Measurements from ENCODE around the gene CFAP45. TPM values are rescaled to one million over a fixed set of nuclear protein-coding genes. Genes with fewer than 3 reads are reported as not detected.

Gene CFAP45
- total and polyA plus RNA-seq, 2 experiments from 2014 or later: 0.43 TPM; not detected in 1

GRCh38 chr1:159860456-159860855 lies 39.5 kb downstream of the CFAP45 start:
- Histone ChIP-seq H3K4me3 (no peak overlapping the region), H2AFZ (no peak overlapping the region), H3K9me3 (ENCODE audit: low read depth) (no peaks in the 10 kb centered on the region), H3K27ac (peak overlapping the region; percentile 78), H4K20me1 (ENCODE audit: insufficient read depth, poor library complexity, severe bottlenecking) (no peaks in the 10 kb centered on the region), H3K36me3 (replicated peaks; ENCODE audit: insufficient read depth, low read depth) (no peaks in the 10 kb centered on the region), H3K79me2 (no peaks in the 10 kb centered on the region), H3K4me2 (no peak overlapping the region), H3K27me3 (no peaks in the 10 kb centered on the region), H3K4me1 (ENCODE audit: insufficient read depth) (peaks cover 12% of the 10 kb centered on the region), H3K9me2 (replicated peaks; ENCODE audit: insufficient read depth) (no peaks in the 10 kb centered on the region)
- DNase-seq (ENCODE audit: low spot score): no peak
- 43% methylated on average over 3 of the region's 3 CpGs for WGBS (ENCODE audit: low lambda C conversion rate, missing lambda C conversion rate)
- TF ChIP-seq EZH2 (IDR thresholded peaks at IDR 0.05; ENCODE audit: borderline replicate concordance) (no peak), EZH2phosphoT487 (IDR thresholded peaks at IDR 0.05; ENCODE audit: low read depth, severe bottlenecking, unreplicated experiment) (no peak)

GRCh38 chr1:159859767-159860322 lies 40.1 kb downstream of the CFAP45 start:
- no peaks in the 10 kb centered on the region for H4K20me1 ChIP-seq (ENCODE audit: insufficient read depth, poor library complexity, severe bottlenecking)
- H3K9me2 ChIP-seq (replicated peaks; ENCODE audit: insufficient read depth): no peaks in the 10 kb centered on the region
- peak; percentile 39 for DNase-seq (ENCODE audit: low spot score)
- no peaks in the 10 kb centered on the region for H3K27me3 ChIP-seq
- no peak overlapping the region for H3K4me3 ChIP-seq
- no peaks in the 10 kb centered on the region for H3K9me3 ChIP-seq (ENCODE audit: low read depth)
- H2AFZ ChIP-seq: no peak overlapping the region
- H3K79me2 ChIP-seq: no peaks in the 10 kb centered on the region
- H3K4me2 ChIP-seq: no peak overlapping the region
- TF ChIP-seq CTCF (IDR thresholded peaks at IDR 0.05; ENCODE audit: poor library complexity): no peak
- no peak for TF ChIP-seq EZH2phosphoT487 (IDR thresholded peaks at IDR 0.05; ENCODE audit: low read depth, severe bottlenecking, unreplicated experiment)
- TF ChIP-seq EZH2 (IDR thresholded peaks at IDR 0.05; ENCODE audit: borderline replicate concordance): no peak
- no peaks in the 10 kb centered on the region for H3K36me3 ChIP-seq (replicated peaks; ENCODE audit: insufficient read depth, low read depth)
- peak overlapping the region; percentile 78 for H3K27ac ChIP-seq
- peaks cover 12% of the 10 kb centered on the region for H3K4me1 ChIP-seq (ENCODE audit: insufficient read depth)
- WGBS (ENCODE audit: low lambda C conversion rate, missing lambda C conversion rate): 70% methylated on average over 7 of the region's 7 CpGs

GRCh38 chr1:159857889-159858288 lies 42.1 kb downstream of the CFAP45 start:
- Histone ChIP-seq H3K9me2 (replicated peaks; ENCODE audit: insufficient read depth) (no peaks in the 10 kb centered on the region), H3K27me3 (no peaks in the 10 kb centered on the region), H3K4me2 (no peak overlapping the region), H3K4me1 (ENCODE audit: insufficient read depth) (peaks cover 21% of the 10 kb centered on the region), H4K20me1 (ENCODE audit: insufficient read depth, poor library complexity, severe bottlenecking) (no peaks in the 10 kb centered on the region), H3K27ac (no peak overlapping the region), H2AFZ (no peak overlapping the region), H3K4me3 (no peak overlapping the region), H3K9me3 (ENCODE audit: low read depth) (no peaks in the 10 kb centered on the region), H3K79me2 (no peaks in the 10 kb centered on the region), H3K36me3 (replicated peaks; ENCODE audit: insufficient read depth, low read depth) (no peaks in the 10 kb centered on the region)
- no peak for DNase-seq (ENCODE audit: low spot score)
- TF ChIP-seq EZH2 (IDR thresholded peaks at IDR 0.05; ENCODE audit: borderline replicate concordance): no peak
- no peak for TF ChIP-seq EZH2phosphoT487 (IDR thresholded peaks at IDR 0.05; ENCODE audit: low read depth, severe bottlenecking, unreplicated experiment)
- TF ChIP-seq CTCF (IDR thresholded peaks at IDR 0.05; ENCODE audit: poor library complexity): no peak
- 88% methylated on average over 6 of the region's 6 CpGs for WGBS (ENCODE audit: low lambda C conversion rate, missing lambda C conversion rate)

GRCh38 chr1:159856576-159856975 lies 43.4 kb downstream of the CFAP45 start:
- Histone ChIP-seq H3K4me1 (ENCODE audit: insufficient read depth) (peaks cover 21% of the 10 kb centered on the region), H2AFZ (no peak overlapping the region), H3K36me3 (replicated peaks; ENCODE audit: insufficient read depth, low read depth) (no peaks in the 10 kb centered on the region), H4K20me1 (ENCODE audit: insufficient read depth, poor library complexity, severe bottlenecking) (no peaks in the 10 kb centered on the region), H3K9me3 (ENCODE audit: low read depth) (no peaks in the 10 kb centered on the region), H3K9me2 (replicated peaks; ENCODE audit: insufficient read depth) (no peaks in the 10 kb centered on the region), H3K27me3 (no peaks in the 10 kb centered on the region), H3K79me2 (no peaks in the 10 kb centered on the region), H3K4me2 (no peak overlapping the region), H3K27ac (no peak overlapping the region), H3K4me3 (no peak overlapping the region)
- DNase-seq (ENCODE audit: low spot score): no peak
- TF ChIP-seq EZH2phosphoT487 (IDR thresholded peaks at IDR 0.05; ENCODE audit: low read depth, severe bottlenecking, unreplicated experiment): no peak
- TF ChIP-seq CTCF (IDR thresholded peaks at IDR 0.05; ENCODE audit: poor library complexity): no peak
- TF ChIP-seq EZH2 (IDR thresholded peaks at IDR 0.05; ENCODE audit: borderline replicate concordance): no peak
- WGBS (ENCODE audit: low lambda C conversion rate, missing lambda C conversion rate): 100% methylated on average over 1 of the region's 1 CpG
